Central memory CD4-positive, alpha-beta T cell (primary cell): Measurements from ENCODE around the gene TMEM183A.
"Not testable (repeated sequence)": the region's sequence is repeated elsewhere in the genome, so short reads cannot be mapped to it uniquely, and the experiment has no call there.

Experiments used
- DNase-seq: peaks from one replicate; pipeline ENCODE4 v3.0.0; 2022
- total RNA-seq, 3 experiments: gene quantifications; one replicate each; lab custom pipeline; 2026; lab: John Stamatoyannopoulos, UW

TMEM183A gene
- 64.6 to 95.1 (median 74.4) reads per million in 3 experiments for total RNA-seq

GRCh38 chr1:203006948-203007871, at the start of gene TMEM183A:
Gene TMEM183A (plus strand): TSS chr1:203007374. CDS start chr1:203007466, 92 bp downstream.
- peak; percentile 92 for DNase-seq

GRCh38 chr1:202957733-202958543, 49.2 kb upstream of the TMEM183A start, which contains the start of gene ADIPOR1:
Gene ADIPOR1 (minus strand): TSS chr1:202958312. CDS start chr1:202951070, 7,242 bp downstream.
- DNase-seq = peak; percentile 93

- DNase-seq = no peak
Measured at GRCh38 chr1:202958544-202959275, 48.5 kb upstream of the TMEM183A start.

GRCh38 chr1:202959276-202959620, 47.9 kb upstream of the TMEM183A start:
- DNase-seq = no peak

- no peak for DNase-seq
Measured at GRCh38 chr1:202961220-202961880, 45.8 kb upstream of the TMEM183A start.

GRCh38 chr1:202964791-202965410, 42.3 kb upstream of the TMEM183A start:
- DNase-seq = no peak

- no peak for DNase-seq
Measured at GRCh38 chr1:202965422-202965821, 41.8 kb upstream of the TMEM183A start.

GRCh38 chr1:202966006-202966898, 40.9 kb upstream of the TMEM183A start:
- no peak for DNase-seq

- peak; percentile 26 for DNase-seq
Measured at GRCh38 chr1:202967684-202968281, 39.4 kb upstream of the TMEM183A start.

- DNase-seq = no peak
Measured at GRCh38 chr1:202968351-202968750, 38.8 kb upstream of the TMEM183A start.

- DNase-seq = peak; percentile 35
Measured at GRCh38 chr1:202968895-202969295, 38.3 kb upstream of the TMEM183A start.

- DNase-seq = no peak
Measured at GRCh38 chr1:202972046-202972445, 35.1 kb upstream of the TMEM183A start.

GRCh38 chr1:202974856-202975255, 32.3 kb upstream of the TMEM183A start:
- DNase-seq = no peak

GRCh38 chr1:202976633-202977032, 30.5 kb upstream of the TMEM183A start:
- DNase-seq = no peak

- DNase-seq = no peak
Measured at GRCh38 chr1:202979459-202979858, 27.7 kb upstream of the TMEM183A start.

GRCh38 chr1:202981939-202982338, 25.2 kb upstream of the TMEM183A start:
- DNase-seq = no peak

- DNase-seq = no peak
Measured at GRCh38 chr1:202982715-202983430, 24.3 kb upstream of the TMEM183A start.

- not testable (repeated sequence) for DNase-seq
Measured at GRCh38 chr1:202986120-202986519, 21.1 kb upstream of the TMEM183A start.

GRCh38 chr1:202987255-202987654, 19.9 kb upstream of the TMEM183A start:
- DNase-seq = no peak
